Activated naive CD8-positive, alpha-beta T cell treated with anti-CD3 and anti-CD28 coated beads, Interleukin-2, amount 50 U/mL, for 16 hours (primary cell): ENCODE measurements around the gene ARGLU1.

Source experiments
- DNase-seq: peaks from one replicate; pipeline ENCODE4 v3.0.0-alpha.2; 2020; ENCODE audit warnings: low read depth, low spot score

ARGLU1 gene

GRCh38 chr13:106526738-106527444 is 41.0 kb downstream of the ARGLU1 start:
- DNase-seq = no peak

- DNase-seq = no peak
Measured at GRCh38 chr13:106525865-106526264, 42.1 kb downstream of the ARGLU1 start.

DNA sequence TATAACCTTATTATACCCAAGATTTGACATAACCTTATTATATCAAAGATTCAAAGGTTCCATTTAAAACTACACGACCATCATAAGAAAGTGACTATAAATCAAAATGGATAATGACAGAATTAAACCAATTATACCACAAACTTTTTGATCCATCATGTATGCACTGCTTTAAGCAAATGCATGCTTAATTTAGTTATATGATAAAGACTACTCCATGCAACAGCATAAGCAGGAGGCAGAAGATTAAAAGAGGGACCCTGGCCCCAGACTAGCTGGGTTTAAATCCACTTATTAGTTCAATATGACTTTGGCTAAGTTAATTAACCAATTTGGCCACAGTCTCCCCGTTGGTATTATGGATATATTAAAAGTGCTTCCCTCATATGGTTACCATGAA is 43.8 kb downstream of the ARGLU1 start:
- DNase-seq = no peak

GRCh38 chr13:106523576-106523975 is 44.4 kb downstream of the ARGLU1 start:
- no peak for DNase-seq

GRCh38 chr13:106522898-106523525 is 44.9 kb downstream of the ARGLU1 start:
- no peak for DNase-seq

GRCh38 chr13:106522112-106522705 is 45.7 kb downstream of the ARGLU1 start:
- no peak for DNase-seq

DNA sequence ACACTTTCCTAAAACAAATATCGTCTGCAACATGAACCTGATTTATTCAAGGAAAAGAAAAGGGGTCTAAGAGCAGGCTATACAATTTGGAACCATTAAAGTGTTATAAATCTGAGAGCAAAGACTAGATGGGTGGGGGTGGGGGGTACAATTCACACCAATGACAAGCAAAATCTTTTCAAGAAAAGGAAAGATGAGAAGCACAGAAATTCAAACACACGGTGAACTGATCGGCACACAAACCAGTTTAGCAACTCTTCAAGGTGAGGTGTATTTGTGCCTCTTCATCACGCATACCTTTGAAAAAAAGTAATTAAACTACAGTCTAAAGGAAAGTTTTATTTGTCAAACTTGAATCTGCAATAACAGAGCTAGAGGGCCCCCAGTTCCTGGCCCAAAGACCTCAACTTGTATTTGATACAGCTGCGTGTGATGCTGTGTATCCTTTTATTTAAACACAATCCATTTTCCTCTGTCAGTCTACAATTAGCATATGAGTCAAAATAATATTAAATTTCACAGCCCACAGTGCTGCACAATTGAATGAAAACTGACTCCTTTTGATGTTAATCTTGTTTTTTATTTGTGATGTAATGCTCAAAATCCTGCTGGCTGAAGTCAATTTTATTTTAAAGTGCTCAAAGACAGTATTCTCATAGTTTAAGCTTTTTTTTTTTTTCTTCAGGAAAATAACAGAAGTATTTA is 46.7 kb downstream of the ARGLU1 start:
- no peak for DNase-seq

GRCh38 chr13:106520251-106521054 is 47.5 kb downstream of the ARGLU1 start:
- no peak for DNase-seq

- DNase-seq = no peak
Measured at GRCh38 chr13:106518512-106518911, 49.4 kb downstream of the ARGLU1 start.

DNA sequence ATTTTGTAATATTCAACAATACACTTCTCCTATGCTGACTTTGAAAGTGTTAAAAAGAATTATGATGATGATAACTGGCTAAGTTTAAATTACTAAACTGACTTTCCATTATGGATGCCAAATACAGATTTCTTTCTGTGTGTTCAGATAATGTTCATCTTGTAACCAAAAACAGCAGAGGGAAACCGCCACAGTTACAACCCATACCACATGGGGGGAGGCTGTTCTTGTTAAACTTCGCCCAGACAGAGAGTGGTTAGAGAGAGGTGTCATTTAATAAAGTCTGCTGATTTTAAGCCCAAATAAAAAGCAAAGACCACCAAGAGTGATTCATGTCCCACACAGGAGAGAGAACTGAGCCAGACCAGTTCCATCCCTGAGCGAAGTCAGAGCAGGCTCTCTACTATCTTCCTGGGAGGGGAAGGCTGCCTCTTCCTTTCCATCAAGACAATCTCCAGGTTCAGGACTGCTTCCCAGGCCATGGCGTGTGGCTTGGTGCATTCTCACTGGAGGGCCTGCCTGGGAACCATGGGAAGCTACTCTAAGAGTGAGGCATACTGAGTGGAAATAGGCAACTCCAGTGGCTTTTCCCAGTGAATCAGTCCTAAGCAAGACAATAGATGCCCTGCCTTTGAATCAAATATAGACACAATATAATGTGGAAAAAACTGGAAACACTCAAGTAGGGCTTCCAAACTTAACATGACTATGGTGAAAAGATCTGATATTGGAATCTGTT is 50.7 kb downstream of the ARGLU1 start:
- DNase-seq = no peak

DNA sequence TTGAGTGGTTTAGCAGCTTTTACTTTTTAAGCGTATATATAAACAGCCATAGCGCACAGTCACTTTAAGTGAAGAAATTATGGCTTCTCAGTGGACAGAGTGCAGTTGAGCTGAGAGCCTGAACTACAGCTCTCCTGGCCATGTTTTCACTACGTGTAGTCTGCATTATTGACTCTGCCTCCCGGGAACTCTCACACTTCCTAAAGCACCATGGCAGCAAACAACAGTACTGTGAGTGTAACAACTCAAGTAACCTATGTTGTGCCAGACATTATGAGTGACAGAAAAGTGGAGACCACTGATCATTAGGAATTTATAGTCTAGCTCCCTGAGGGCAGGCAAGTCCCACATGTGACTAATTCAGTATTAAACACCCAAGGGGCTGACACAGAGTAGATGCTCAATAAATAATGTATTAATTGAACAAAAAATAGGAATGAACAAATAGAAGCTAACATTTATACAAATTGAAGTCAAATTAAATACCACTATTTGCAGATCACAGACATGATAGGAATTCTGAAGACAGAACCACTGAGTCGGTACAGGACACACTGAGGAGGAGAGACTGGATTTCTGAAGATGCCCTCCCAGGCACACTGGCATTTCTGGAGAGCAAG is 52.2 kb downstream of the ARGLU1 start:
- no peak for DNase-seq

- no peak for DNase-seq
Measured at GRCh38 chr13:106514928-106515634, 52.9 kb downstream of the ARGLU1 start.

GRCh38 chr13:106513025-106513983 is 54.6 kb downstream of the ARGLU1 start:
- no peak for DNase-seq

- no peak for DNase-seq
Measured at GRCh38 chr13:106507560-106508274, 60.2 kb downstream of the ARGLU1 start.

DNA sequence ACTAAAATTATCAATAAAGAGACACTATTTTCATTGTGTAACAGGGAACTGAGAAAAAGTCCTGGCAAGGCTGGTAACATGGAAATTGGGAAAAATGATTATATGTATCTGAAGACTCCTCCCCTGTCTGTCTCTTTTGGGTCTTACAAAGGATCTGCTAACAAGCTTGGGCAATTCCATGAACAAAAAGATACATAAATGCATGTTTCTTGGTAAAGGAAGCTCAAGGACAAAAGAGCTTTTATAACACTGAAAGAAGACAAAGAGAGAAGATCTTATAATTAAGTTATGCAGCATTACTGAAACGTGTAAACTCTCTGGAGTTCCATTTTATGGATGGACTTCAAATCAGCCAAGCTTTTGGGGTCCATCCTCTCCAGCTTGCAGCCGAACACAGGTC is 61.7 kb downstream of the ARGLU1 start:
- no peak for DNase-seq

GRCh38 chr13:106505732-106506131 is 62.2 kb downstream of the ARGLU1 start:
- DNase-seq = no peak

GRCh38 chr13:106505295-106505694 is 62.6 kb downstream of the ARGLU1 start:
- no peak for DNase-seq
